A673 (cell line): ENCODE results near the gene ERAP2. TPM values are rescaled to one million over a fixed set of nuclear protein-coding genes. Genes with fewer than 3 reads are reported as not detected.

ENCODE experiments used
- BruUV-seq: library from RNA; stranded (reverse); fragments of 400-500 nt; replicated peaks from 2 replicates; lab custom pipeline; 2021; lab: Mats Ljungman, UMichigan
- CTCF ChIA-PET: fragments of 300-600 bp; sonication (Branson Sonifier 250); formaldehyde crosslinking; loops from one replicate; lab custom pipeline; 2022; ENCODE audit warnings: antibody characterized with exemption; lab: Charles Lee
- POLR2A ChIA-PET: fragments of 300-600 bp; sonication (Branson Sonifier 250); formaldehyde crosslinking; loops from one replicate; lab custom pipeline; 2022; ENCODE audit warnings: antibody characterized with exemption; ENCODE audit not compliant: low non-redundant PET; lab: Charles Lee
- DNase-seq: peaks from one replicate; pipeline ENCODE4 v3.0.0-alpha.2; 2015; ENCODE audit warnings: low spot score
- H3K27ac ChIP-seq: fragments of 200-600 bp; sonication (generic); 2 replicates; pipeline ENCODE4 v1.5.1; 2016; ENCODE audit warnings: mixed run types, low read depth, mild to moderate bottlenecking, mixed read lengths, antibody characterized with exemption, low read length; ENCODE audit not compliant: poor library complexity, severe bottlenecking
- H3K27me3 ChIP-seq: fragments of 200-600 bp; sonication (generic); replicated peaks from 2 replicates; pipeline ENCODE4 v1.6.1; 2017; ENCODE audit warnings: mixed run types, low read depth, mild to moderate bottlenecking, mixed read lengths, antibody characterized with exemption, low read length; ENCODE audit not compliant: insufficient read depth, poor library complexity
- H3K36me3 ChIP-seq: fragments of 200-600 bp; sonication (generic); 2 replicates; pipeline ENCODE4 v1.6.1; 2016; ENCODE audit warnings: mixed run types, mild to moderate bottlenecking, mixed read lengths, antibody characterized with exemption, low read length; ENCODE audit not compliant: insufficient read depth, poor library complexity, severe bottlenecking
- H3K4me1 ChIP-seq: fragments of 200-600 bp; sonication (generic); 2 replicates; pipeline ENCODE4 v1.6.1; 2017; ENCODE audit warnings: mixed run types, mild to moderate bottlenecking, mixed read lengths, antibody characterized with exemption, low read length; ENCODE audit not compliant: insufficient read depth, poor library complexity, severe bottlenecking
- H3K4me3 ChIP-seq: fragments of 200-600 bp; sonication (generic); 2 replicates; pipeline ENCODE4 v1.5.1; 2016; ENCODE audit warnings: low read depth, mixed run types, mild to moderate bottlenecking, mixed read lengths, low read length; ENCODE audit not compliant: poor library complexity, severe bottlenecking
- H3K9me3 ChIP-seq: fragments of 200-600 bp; sonication (generic); 2 replicates; pipeline ENCODE4 v1.6.1; 2016; ENCODE audit warnings: mixed run types, low read depth, mild to moderate bottlenecking, mixed read lengths, antibody characterized with exemption, low read length; ENCODE audit not compliant: poor library complexity, severe bottlenecking
- CTCF ChIP-seq: fragments of 300-800, 200-600 bp; sonication (generic); conservative IDR thresholded peaks from 2 replicates; pipeline ENCODE4 v1.5.1; 2017; ENCODE audit warnings: low read depth, mild to moderate bottlenecking, antibody characterized with exemption, low read length, moderate library complexity, mixed read lengths
- EZH2 ChIP-seq: fragments of 200-600 bp; sonication (generic); IDR thresholded peaks from 2 replicates; pipeline ENCODE4 v1.6.1; 2017; ENCODE audit warnings: borderline replicate concordance, low read depth, mild to moderate bottlenecking, mixed read lengths, antibody characterized with exemption, low read length; ENCODE audit not compliant: poor library complexity, severe bottlenecking
- intact Hi-C: fragments of 100-400 bp; cut with micrococcal nuclease; formaldehyde crosslinking; loops from one replicate; pipeline ENCODE4 v1.10.0; 2022; ENCODE audit not compliant: unreplicated experiment
- total RNA-seq: library from RNA; stranded (reverse); gene quantifications from 2 replicates; pipeline ENCODE4 v1.2.3, GENCODE V29; 2021

ERAP2 gene
- total RNA-seq, 1 experiment from 2014 or later, result 2.6 TPM

- peaks cover 9% of the 10 kb centered on the region for H3K4me1 ChIP-seq
- no peak for DNase-seq
- BruUV-seq, result no TSS peak
- intact Hi-C loops, result no loop called here
- CTCF ChIA-PET, result no interaction called here
- no peaks in the 10 kb centered on the region for H3K9me3 ChIP-seq
- H3K36me3 ChIP-seq, result no peaks in the 10 kb centered on the region
- POLR2A ChIA-PET, result no interaction called here
- H3K27me3 ChIP-seq, result no peaks in the 10 kb centered on the region
- no peak overlapping the region for H3K27ac ChIP-seq
- TF ChIP-seq CTCF (no peak), EZH2 (no peak)
- no peak overlapping the region for H3K4me3 ChIP-seq
Measured at GRCh38 chr5:96880444-96881164, 4.3 kb downstream of the ERAP2 start.

GRCh38 chr5:96881511-96882115, 5.3 kb downstream of the ERAP2 start:
- CTCF ChIA-PET, result no interaction called here
- H3K36me3 ChIP-seq, result no peaks in the 10 kb centered on the region
- no peaks in the 10 kb centered on the region for H3K27me3 ChIP-seq
- no TSS peak for BruUV-seq
- DNase-seq, result no peak
- POLR2A ChIA-PET, result no interaction called here
- H3K4me3 ChIP-seq, result no peak overlapping the region
- TF ChIP-seq CTCF (no peak), EZH2 (no peak)
- no peaks in the 10 kb centered on the region for H3K9me3 ChIP-seq
- H3K4me1 ChIP-seq, result peaks cover 17% of the 10 kb centered on the region
- intact Hi-C loops, result no loop called here
- H3K27ac ChIP-seq, result no peak overlapping the region

GRCh38 chr5:96883871-96884270, 7.6 kb downstream of the ERAP2 start:
- intact Hi-C loops, result no loop called here
- no peaks in the 10 kb centered on the region for H3K9me3 ChIP-seq
- H3K4me1 ChIP-seq, result peaks cover 10% of the 10 kb centered on the region
- POLR2A ChIA-PET, result no interaction called here
- BruUV-seq, result no TSS peak
- no peak for DNase-seq
- CTCF ChIA-PET, result no interaction called here
- H3K27me3 ChIP-seq, result no peaks in the 10 kb centered on the region
- TF ChIP-seq EZH2, result no peak
- no peak for TF ChIP-seq CTCF
- H3K36me3 ChIP-seq, result no peaks in the 10 kb centered on the region
- H3K4me3 ChIP-seq, result no peak overlapping the region
- no peak overlapping the region for H3K27ac ChIP-seq
